HG03064 (cell line): ENCODE data around the gene DNM3.
A peak's percentile ranks its signal among the peaks of the same experiment; 100 is the strongest.

ENCODE experiments used
- ATAC-seq: cut with Tn5 transposase; IDR thresholded peaks from one replicate; pipeline ENCODE4 v1.9.1; 2021; ENCODE audit warnings: low read depth; ENCODE audit not compliant: unreplicated experiment

The DNM3 gene

GRCh38 chr1:171817511-171818265 is 23.6 kb upstream of the DNM3 start:
- peak; percentile 63 for ATAC-seq

GRCh38 chr1:171819946-171820345 is 21.4 kb upstream of the DNM3 start:
- no peak for ATAC-seq

GRCh38 chr1:171826973-171827372 is 14.3 kb upstream of the DNM3 start:
- no peak for ATAC-seq

GRCh38 chr1:171828794-171829193 is 12.5 kb upstream of the DNM3 start:
- no peak for ATAC-seq

- ATAC-seq: no peak
These were observed 8.0 kb upstream of the DNM3 start for GRCh38 chr1:171833091-171833825.

GRCh38 chr1:171834821-171835220 is 6.5 kb upstream of the DNM3 start:
- no peak for ATAC-seq

- ATAC-seq: no peak
These were observed 5.4 kb upstream of the DNM3 start for GRCh38 chr1:171835891-171836290.

- no peak for ATAC-seq
These were observed 848 bp downstream of the DNM3 start for GRCh38 chr1:171841931-171842761.

- no peak for ATAC-seq
These were observed 3.1 kb downstream of the DNM3 start for GRCh38 chr1:171844381-171844780.

- no peak for ATAC-seq
These were observed 4.7 kb downstream of the DNM3 start for GRCh38 chr1:171845998-171846397.

GRCh38 chr1:171849245-171849898 is 8.1 kb downstream of the DNM3 start:
- no peak for ATAC-seq

GRCh38 chr1:171850651-171851350 is 9.5 kb downstream of the DNM3 start:
- no peak for ATAC-seq

GRCh38 chr1:171852272-171852671 is 11.0 kb downstream of the DNM3 start:
- ATAC-seq: no peak

- ATAC-seq: no peak
These were observed 14.1 kb downstream of the DNM3 start for GRCh38 chr1:171855381-171855780.

GRCh38 chr1:171858696-171859095 is 17.4 kb downstream of the DNM3 start:
- no peak for ATAC-seq

GRCh38 chr1:171860696-171861095 is 19.4 kb downstream of the DNM3 start:
- ATAC-seq: no peak

- no peak for ATAC-seq
These were observed 22.2 kb downstream of the DNM3 start for GRCh38 chr1:171863531-171863930.

GRCh38 chr1:171864308-171864707 is 23.0 kb downstream of the DNM3 start:
- ATAC-seq: no peak

GRCh38 chr1:171865106-171865505 is 23.8 kb downstream of the DNM3 start:
- no peak for ATAC-seq

- no peak for ATAC-seq
These were observed 25.9 kb downstream of the DNM3 start for GRCh38 chr1:171867236-171867635.
